PC-3 (cell line): ENCODE results near the gene COL19A1.

ENCODE experiments used
- EZH2 ChIP-seq: fragments of 300-600 bp; sonication (generic); IDR thresholded peaks from one replicate; pipeline ENCODE4 v1.6.1; 2017; ENCODE audit warnings: antibody characterized with exemption, mild to moderate bottlenecking, low read length; ENCODE audit not compliant: unreplicated experiment
- TF ChIP-seq, protein P1 (sequence below): fragments of 300-600 bp; sonication (generic); conservative IDR thresholded peaks from 2 replicates; pipeline ENCODE4 v1.5.1; 2017; ENCODE audit warnings: antibody characterized with exemption, low read depth, mild to moderate bottlenecking, low read length

DNA sequence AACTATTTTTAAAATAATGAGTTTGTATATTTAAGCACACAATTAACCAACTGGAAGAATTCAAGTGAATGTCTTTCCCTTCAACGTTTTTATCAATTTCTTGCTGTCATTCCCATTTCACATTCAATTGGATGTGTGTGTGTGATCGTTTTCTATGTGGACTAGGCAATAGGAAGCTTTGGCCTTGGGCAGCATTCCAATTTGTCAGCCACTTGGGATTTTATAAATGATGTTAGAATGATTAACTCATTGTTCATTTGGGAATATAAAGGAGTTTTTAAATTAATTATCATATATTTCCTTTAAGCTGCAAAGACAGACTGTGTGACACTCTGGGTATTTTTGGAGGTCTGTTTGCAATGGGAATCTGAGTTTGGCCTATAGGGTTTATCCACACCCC is 274.1 kb downstream of the COL19A1 start:
- TF ChIP-seq EZH2: no peak
- TF ChIP-seq, protein P1, sequence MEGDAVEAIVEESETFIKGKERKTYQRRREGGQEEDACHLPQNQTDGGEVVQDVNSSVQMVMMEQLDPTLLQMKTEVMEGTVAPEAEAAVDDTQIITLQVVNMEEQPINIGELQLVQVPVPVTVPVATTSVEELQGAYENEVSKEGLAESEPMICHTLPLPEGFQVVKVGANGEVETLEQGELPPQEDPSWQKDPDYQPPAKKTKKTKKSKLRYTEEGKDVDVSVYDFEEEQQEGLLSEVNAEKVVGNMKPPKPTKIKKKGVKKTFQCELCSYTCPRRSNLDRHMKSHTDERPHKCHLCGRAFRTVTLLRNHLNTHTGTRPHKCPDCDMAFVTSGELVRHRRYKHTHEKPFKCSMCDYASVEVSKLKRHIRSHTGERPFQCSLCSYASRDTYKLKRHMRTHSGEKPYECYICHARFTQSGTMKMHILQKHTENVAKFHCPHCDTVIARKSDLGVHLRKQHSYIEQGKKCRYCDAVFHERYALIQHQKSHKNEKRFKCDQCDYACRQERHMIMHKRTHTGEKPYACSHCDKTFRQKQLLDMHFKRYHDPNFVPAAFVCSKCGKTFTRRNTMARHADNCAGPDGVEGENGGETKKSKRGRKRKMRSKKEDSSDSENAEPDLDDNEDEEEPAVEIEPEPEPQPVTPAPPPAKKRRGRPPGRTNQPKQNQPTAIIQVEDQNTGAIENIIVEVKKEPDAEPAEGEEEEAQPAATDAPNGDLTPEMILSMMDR: no peak
